Stimulated activated CD8-positive, alpha-beta memory T cell treated with anti-CD3 and anti-CD28 coated beads, Interleukin-2, amount 100 ng/mL, for 48 hours (primary cell): ENCODE results near the gene PKM.
"Not testable (repeated sequence)": the region's sequence is repeated elsewhere in the genome, so short reads cannot be mapped to it uniquely, and the experiment has no call there.

Experiments used
- DNase-seq, 2 donors: peaks; one replicate each; pipeline ENCODE4 v3.0.0-alpha.2; 2020; ENCODE audit warnings: low read depth in 2 of 2

PKM gene

DNA sequence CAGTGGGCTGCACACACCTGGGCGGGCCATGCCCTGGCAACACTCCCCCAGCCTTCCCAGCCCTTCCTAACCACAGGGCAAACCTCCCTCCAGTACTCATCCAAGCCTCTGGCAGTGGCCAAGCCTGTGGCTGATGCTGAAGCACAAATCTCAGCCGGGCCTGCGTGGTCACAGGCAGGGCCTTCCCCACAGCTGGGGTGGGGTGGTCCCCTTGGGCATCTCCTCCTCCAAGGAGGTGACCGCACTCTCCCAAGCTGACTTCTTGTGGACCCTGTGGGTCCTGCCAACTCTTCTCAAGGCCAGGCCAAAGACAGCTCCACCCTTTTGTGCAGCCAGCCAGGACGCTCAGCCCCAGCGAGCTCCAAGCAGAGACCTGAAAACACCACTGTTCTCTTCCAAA, 54.8 kb downstream of the PKM start:
- no peak for DNase-seq

DNA sequence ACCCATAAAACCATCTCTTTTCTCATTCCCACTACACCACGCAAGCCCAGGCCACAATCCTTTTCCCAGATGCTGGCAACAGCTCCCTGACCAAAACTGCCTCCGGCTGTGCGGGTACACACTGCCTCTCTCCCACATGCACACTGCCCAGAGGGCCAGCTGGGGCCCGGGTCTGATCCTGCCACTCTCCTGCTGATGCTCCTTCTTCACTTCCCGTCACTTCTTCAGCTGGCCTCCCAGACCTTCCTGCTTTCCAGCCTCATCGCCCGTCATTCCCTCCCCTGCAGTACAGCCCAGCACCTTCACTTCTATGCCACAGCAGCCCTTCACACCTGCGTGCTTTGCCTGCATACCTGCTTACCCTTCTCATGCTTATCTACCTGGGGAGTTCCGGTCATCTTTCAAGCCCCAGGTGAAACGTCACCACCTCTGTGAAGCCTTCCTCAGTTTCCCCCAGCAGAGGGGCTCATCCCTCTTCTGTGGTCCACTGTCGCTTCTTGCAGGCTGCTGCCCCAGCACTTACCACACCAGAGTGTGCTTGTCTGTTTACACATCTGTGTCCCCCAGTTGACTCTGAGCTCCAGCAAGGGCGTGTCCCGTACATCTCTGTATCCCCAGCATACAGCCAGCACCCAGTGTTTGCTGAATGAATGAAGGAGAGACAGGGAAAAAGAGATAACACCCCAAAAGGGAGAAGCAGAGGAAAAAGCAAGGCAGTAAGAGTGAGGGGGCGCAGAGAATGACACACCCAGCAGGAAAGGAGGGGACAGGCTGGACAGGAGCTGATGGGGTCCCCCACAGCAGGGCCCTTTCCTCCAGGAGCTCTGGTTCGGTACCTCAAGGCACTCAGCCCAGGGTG, 55.6 kb downstream of the PKM start:
- DNase-seq, result no peak

DNA sequence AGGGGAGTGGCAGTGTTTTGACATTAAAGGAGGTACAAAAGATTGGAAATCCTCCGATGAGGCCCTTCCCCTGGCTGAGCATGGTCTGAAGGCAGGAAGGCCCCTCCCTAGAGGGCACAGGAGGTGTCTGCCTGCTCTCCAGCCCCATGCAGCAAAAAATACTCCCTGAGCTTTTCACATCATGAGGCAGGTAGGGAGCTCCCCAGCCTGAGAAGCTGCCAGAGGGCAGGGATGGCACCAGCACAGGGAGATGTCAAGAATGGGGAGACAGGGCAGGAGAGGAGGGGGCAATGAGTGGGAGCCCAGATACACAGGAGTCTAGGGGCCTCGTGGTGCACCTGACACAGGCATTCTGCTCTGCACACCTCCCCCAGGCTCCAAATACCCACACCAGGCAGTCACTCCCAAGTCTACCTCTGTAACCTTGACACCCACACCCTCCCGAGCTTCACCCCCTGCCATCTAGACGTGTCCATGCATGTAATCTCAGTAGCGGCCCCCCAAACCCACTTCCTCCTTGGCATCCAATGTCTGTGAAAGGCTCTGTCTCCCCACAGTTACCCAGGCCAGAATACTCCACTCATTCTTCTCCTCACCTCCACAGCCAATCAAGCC, 56.3 kb downstream of the PKM start:
- DNase-seq, result no peak

DNA sequence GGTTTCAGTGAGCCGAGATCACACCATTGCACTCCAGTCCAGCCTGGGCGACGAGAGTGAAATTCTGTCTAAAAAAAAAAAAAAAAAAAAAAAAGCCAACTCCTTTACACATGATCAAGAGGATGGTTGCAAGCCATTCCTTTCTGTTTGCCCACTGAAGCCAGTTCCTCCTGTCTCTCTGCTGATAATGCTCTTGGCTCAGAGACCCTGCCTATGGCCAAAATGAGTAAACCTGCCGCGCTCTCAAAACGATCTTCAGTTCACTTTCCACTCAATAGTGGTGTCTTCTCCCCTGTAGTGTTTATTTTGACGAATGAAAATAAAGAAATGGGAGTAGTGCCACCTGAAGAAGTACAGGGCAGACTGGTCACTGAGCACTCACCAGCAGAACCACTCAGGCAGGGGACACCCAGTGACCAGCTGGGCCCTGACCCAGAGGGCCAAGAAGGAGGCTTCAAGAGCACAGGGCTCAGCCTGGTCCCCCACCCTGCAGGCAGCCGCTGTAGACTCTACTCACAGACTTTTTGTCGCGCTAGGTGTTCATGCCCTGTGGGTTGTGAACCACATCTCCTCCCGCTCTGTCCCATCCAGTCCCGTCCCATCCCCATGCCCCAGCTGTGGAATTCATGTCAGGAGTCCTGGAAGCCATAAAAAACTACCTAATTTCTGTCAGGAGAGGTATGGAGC, 57.0 kb downstream of the PKM start:
- DNase-seq, result no peak

DNA sequence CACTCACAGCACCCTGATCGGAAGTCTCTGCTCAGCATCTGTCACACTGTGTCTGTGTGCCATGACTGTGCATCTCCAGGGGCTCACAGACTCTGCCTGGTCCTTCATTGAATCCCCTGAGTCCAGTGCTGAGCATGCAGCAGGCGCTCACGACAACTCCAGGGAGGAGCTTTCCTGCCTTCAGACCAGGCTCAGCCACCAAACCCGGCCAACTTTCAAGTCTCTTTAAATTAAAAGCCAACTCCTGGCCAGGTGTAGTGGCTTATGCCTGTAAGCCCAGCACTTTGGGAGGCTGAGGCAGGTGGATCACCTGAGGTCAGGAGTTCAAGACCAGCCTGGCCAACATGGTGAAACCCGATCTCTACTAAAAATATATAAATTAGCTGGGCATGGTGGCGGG, 57.6 kb downstream of the PKM start:
- DNase-seq, result no peak

DNA sequence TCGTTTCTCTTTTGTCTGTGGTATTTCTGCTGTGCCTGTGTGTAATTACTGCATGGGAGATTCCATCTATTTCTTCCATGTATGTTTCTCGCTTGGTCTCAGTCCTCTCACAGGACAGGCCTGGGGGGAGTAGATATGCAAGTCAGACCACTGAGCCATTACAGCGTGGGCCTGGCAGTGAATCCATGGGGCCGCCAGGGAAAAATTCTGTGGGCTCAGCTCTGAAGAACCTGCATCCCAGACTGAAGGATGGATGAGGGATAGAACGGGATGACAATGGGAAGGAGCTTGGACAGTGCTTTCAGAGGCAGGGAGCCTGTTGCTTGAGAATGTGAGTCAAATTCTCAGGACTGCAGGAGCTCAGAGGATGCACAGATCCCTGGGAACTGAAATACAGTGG, 58.2 kb downstream of the PKM start:
- no peak for DNase-seq

DNA sequence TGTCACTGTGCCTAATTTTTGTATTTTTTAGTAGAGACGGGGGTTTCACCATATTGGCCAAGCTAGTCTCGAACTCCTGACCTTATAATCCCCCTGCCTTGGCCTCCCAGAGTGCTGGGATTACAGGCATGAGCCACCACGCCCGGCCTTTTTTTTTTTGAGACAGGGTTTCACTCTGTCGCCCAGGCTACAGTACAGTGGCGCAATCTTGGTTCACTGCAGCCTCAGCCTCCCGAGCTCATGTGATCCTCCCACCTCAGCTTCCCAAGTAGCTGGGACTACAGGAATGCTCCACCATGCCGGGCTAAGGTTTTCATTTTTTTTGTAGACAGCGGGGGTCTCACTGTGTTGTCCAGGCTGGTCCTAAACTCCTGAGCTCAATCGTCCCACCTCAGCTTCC, 59.0 kb downstream of the PKM start:
- DNase-seq, result not testable (repeated sequence)

DNA sequence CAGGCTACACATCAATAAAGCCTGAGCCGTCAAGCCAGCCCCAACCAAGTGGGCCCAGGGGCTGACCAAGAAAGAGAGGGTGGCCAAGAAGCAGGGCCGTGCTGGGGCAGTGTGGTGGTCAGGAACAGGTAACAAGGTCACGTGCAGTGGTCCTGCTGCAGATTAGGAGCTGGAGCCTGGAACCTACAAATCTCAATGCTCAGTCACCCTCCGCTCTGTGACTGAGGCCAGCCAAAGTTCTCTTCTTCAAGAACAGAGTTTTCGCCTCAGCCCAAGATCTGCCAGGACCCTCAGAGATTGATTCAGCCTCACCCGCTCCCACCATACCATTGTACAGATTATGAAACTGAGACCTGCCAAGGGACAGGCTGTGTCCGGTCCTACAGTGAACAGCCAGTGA, 60.3 kb downstream of the PKM start:
- no peak for DNase-seq

DNA sequence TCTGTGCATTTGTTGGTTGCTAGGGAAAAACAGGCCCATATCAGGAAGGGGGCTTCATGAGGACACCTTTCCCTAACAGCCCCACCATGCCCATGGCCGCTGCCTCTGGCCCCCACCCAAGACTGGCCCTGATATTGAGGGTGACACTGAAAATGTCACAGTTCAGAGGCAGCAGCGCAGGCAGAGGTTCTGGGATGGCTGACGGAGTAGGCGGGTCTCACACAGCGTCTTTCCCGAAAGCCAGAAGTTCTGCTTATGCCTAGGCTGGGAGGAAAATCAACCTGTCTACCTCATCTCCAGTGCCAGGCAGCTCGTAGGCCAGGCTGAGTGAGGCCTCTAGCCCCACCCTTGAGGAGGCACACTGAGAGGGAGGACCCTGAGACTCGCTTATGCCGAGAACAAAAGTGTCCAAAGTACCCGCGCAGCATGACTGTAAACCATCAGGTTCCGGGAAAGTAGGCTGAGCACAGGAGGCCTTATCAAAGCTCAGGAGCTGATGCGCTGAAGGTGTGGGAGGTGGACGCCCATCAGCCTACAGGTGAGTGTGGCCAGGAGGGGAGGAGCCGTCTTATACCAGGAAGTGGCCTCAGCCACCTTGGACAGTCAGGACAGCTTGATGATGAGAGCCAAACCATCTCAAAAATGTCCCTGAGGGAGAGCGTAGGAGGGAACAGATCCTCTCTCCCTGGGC, 60.9 kb downstream of the PKM start:
- DNase-seq, result no peak

DNA sequence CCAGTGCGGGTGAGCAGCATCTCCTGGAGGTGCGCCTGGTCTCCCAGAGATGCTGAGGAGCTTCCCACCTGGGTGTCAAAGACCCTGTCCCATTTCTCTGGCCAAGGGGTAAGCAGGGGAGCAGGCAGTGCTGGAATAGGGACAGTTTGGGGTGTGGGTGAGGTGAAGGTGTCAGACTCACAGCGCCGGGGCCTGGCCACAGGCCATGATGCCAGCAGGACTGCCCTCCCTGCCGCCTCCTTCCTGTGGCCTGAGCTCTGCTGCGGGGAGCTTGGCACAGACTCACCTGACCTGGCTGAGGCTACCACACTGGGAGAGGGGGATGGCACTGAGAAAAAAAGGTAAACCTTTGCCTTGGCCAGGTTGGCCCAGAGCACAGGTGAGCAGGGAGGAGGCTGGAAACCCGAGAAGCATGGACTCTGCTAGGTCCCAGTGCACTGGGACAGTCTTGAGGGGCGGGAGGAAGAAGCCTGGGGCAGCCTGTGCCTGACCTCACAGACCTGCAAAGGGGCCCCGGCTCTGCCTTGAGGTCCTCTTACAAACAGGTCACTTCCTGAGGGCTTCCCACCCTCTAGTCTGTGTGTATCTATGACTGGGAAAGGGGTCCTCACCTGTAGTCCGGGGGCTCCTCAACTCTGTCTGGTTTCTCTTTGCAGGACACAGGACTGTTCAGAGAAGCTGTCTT, 61.6 kb downstream of the PKM start:
- DNase-seq, result no peak

DNA sequence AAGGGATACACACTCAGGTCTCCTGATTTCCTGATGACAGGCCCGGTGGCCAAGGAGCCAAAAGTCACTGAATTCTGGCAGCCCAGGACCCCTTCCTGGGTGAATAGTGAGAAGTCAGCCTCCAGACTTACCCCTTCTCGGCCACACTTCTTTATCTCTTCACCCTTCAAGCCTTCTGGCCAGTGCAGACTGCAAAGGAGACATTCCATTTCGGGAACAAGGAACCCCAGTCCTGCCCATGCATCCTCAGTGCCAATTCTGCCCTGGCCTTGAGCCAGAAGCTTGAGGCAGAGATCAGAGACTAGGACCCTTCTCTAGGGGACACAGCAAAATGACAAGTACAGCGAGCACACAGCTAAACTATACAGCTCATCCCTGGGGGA, 62.2 kb downstream of the PKM start:
- no peak for DNase-seq

DNA sequence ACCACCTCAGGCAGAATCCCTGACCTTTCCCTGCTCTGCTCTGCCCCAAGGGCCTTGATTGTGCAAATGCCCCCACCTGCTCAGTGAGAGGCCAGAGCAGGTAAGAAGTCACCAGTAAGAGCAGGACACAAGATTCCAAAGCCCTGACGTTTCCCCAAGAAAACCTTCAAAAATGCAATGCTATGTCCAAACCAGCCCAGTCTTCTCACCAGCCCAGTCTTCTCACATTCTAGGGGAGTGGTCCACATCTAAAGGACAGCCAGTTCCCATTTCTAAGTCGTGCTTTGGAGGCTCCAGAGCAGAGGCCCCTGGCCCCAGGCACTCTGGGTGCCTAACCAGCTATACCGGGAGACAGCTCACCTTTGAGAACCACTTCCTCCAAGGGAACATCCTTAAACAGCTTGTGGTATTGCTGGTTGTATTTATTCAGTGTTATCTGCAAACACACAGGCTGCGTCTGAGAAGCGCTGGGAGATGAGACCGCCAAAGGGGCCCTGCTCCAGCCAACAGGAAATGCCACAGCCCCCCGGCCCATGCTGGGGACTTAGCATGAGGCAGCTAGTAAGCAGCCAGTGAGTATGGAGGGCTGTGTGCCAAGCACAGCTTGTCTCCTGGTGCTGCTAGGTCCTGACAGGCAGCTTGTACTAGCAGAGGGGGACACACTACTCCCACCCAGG, 62.7 kb downstream of the PKM start:
- DNase-seq, result no peak

DNA sequence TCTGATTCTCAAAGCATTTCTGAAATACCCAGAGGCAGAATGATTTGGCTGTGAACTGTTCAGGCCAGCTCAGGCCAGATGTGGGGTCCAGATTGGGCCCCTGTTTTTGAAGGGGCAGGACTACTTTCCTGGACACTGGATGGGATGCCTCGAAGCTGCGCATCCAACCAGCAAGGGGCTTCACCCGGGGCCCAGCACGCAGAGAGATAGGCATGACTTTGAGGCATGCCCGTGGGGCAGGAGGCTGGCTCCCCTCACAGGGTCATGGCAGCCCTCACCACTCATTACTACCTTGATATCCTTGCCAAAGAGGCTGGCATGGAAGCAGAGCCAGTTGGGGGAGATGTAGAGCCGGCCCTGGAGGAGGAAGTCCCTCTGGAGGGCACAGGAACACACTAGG, 63.5 kb downstream of the PKM start:
- DNase-seq, result no peak

DNA sequence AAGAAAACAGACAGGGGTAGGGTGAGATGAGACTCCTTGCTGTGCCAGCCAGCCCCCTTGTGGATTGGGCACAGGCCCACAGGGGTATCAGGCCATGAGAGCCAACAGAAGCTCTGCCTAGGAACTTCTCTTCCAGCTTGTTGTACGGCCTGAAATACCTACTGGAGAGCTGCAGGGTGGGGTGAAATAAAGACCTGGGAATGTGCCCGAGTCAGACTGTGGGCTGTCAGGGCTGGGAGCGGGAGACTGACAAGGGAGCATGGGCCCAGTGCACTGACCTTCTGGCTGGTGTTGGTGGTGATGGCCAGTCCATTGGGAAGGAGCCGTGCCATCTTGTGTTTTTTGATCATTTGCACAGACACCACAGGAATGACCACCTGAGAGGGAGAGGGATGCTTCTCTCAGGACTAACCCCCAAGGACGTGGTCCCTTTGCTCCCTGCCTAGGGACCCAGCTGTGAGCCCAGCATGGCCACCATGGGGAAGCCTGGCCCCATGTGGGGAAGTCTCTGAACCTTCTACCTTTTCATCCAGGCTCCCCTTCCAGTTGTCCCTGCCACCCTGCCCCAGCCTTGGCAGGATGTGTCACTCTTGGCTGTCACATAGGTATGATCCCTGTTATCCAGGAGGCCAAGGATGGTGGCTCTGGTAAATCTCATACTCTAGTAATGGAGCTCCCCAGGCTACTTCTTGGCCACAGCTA, 64.1 kb downstream of the PKM start:
- DNase-seq, result no peak

DNA sequence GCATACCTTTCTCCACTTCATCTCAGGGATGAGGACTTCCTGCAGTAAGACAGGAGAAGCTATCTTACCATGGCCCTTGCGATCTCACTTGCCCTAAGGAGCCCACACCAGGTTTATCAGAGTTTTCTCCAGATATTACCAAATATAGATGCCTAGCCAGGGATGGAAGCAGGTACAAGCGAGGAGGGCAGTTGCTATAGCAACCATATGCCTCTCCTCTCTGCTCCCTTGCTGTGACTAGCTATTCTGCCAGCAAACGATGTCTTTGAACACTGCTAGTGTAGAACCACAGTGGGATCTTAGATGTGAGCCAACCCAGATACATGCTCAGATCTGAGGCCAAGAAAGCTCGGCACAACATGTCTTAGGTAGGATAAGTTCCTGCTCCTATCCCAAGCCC, 67.3 kb downstream of the PKM start:
- no peak for DNase-seq

DNA sequence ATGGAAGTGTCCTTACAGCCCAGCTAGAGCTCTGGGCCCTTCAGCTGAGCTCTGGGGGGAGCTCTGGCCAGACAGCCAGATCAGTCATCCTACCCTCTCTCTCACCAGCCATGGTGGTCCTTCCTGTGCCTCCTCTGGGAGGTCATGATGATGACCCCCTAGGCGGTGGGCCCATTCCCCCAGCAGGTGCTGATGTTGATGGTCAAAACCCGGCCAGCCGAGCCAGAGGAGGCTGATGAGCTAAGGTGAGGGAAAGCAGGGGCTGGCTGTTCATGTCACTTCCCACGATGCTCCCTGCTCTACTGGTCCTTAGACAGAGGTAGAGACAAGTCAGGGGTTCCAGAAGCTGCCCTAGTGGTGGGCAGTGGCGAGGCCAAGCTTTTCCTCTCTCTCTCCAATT, 68.4 kb downstream of the PKM start:
- DNase-seq, result no peak

DNA sequence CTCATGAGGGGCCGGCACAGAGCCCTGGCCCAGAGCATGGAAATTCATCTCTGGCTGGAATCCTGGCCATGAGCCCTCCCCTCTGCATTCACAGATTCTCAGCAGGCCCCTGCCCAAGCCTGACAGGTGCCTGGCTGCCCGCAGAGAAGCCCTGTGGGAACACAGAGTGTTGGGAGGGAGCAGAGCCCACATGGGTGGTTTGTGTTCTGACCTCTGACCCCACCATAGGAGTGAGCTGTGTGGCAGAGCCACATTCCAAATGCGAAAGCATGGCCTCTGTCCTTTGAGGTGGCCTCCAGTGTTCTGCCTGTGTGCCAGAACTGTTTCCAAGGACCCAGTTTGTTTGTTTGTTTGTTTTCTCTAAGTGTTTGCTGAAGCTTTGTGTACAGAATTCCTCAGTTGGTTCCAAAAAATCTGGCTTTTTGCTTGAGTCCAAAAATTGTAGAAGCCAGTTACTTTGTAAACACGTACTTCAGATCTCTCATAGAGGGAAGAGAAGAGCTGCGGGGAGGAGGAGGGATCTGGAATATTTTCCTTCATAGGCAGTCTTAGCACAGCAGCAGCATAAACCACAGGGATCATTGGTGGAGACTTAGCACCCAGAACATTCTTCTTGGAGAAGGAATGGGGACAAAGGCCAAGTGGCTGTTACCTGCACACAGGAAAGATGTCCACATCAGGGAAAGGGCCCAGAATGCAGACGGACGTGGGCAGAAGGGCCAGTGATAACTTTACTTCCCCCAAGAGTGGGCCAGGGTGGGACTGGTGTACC, 69.4 kb downstream of the PKM start:
- DNase-seq, result no peak

DNA sequence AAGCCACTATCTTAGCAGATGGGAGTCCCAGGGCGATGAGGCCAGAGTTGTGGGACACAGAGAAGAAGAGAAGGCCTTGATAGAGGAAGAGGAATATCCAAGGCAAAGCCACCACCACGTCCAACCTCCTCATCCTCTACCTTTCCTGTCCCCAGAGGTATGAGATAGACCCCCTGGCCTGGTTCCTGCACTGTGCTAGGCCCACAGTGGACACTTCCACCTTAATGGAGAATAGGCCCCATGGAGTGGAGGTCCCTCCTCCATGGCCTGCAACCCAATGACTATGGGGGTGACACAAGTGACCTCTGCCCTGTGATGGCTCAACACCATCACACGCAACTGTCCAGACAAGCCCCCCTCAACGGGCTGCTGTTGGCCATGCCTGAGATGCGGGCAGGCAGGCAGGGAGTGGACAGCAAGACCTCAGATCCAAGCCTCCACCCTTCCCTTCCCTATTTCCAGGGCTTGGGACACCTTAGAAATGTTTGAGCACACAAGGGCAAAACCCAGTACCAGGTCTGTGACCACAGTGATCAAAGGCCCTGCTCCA, 70.2 kb downstream of the PKM start:
- no peak for DNase-seq

DNA sequence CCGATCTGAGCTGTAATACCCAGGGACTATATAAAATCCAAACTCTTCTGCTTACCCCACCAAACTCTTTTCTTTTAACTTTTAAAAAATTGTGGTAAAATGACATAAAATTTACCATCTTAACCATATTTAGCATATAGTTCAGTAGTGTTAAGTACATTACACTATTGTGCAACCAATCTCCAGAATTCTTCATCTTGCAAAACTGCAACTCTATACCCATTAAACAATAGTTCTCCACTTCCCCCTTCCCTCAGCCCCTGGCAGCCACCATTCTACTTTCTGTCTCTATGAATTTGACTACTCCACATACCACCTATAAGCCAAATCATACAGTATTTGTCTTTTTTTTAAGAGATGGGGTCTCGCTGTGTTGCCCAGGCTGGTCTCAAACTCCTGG, 74.1 kb downstream of the PKM start:
- no peak for DNase-seq
